Loucy (cell line): ENCODE measurements around the gene GBGT1.

Source experiments
- H2AFZ ChIP-seq: fragments of 200-600 bp; sonication (generic); 2 replicates; pipeline ENCODE4 v1.6.0; 2016; ENCODE audit warnings: antibody characterized with exemption, mild to moderate bottlenecking, low read length, moderate library complexity
- H3F3A ChIP-seq: fragments of 200-600 bp; 2 replicates; pipeline ENCODE4 v1.6.0; 2016; ENCODE audit warnings: antibody characterized with exemption, low read depth, mild to moderate bottlenecking
- H3K27me3 ChIP-seq: fragments of 200-600 bp; sonication (generic); 2 replicates; pipeline ENCODE4 v1.6.1; 2014; ENCODE audit warnings: low read length, mild to moderate bottlenecking; ENCODE audit not compliant: insufficient read depth, poor library complexity, severe bottlenecking
- H3K36me3 ChIP-seq: fragments of 200-600 bp; sonication (generic); 2 replicates; pipeline ENCODE4 v1.6.1; 2016; ENCODE audit warnings: low read length; ENCODE audit not compliant: insufficient read depth
- H3K4me1 ChIP-seq: fragments of 200-600 bp; sonication (generic); 2 replicates; pipeline ENCODE4 v1.5.1; 2014; ENCODE audit warnings: low read length, mild to moderate bottlenecking; ENCODE audit not compliant: insufficient read depth, poor library complexity, severe bottlenecking
- H3K4me2 ChIP-seq: fragments of 200-600 bp; sonication (generic); 2 replicates; pipeline ENCODE4 v1.6.0; 2014; ENCODE audit warnings: antibody characterized with exemption, low read length, low read depth, mild to moderate bottlenecking; ENCODE audit not compliant: poor library complexity, severe bottlenecking
- H3K4me3 ChIP-seq: fragments of 200-600 bp; sonication (generic); 2 replicates; pipeline ENCODE4 v1.5.1; 2014; ENCODE audit warnings: low read length, mild to moderate bottlenecking, mixed read lengths; ENCODE audit not compliant: poor library complexity, severe bottlenecking
- H3K79me2 ChIP-seq: fragments of 200-600 bp; sonication (generic); 2 replicates; pipeline ENCODE4 v1.6.1; 2014; ENCODE audit warnings: low read length; ENCODE audit not compliant: insufficient read depth
- H3K9ac ChIP-seq: fragments of 200-600 bp; sonication (generic); 2 replicates; pipeline ENCODE4 v1.6.0; 2014; ENCODE audit warnings: mild to moderate bottlenecking, low read depth, low read length, moderate library complexity; ENCODE audit not compliant: poor library complexity, severe bottlenecking
- H3K9me2 ChIP-seq: fragments of 200-600 bp; sonication (generic); replicated peaks from 2 replicates; pipeline ENCODE4 v1.6.1; 2016; ENCODE audit warnings: low read depth, low read length, mixed read lengths
- H3K9me3 ChIP-seq: fragments of 200-600 bp; sonication (generic); 2 replicates; pipeline ENCODE4 v1.6.1; 2014; ENCODE audit warnings: mild to moderate bottlenecking, antibody characterized with exemption, low read length, low read depth; ENCODE audit not compliant: insufficient read depth
- H4K20me1 ChIP-seq: fragments of 200-600 bp; sonication (generic); 2 replicates; pipeline ENCODE4 v1.6.0; 2014; ENCODE audit warnings: antibody characterized with exemption, low read length, mild to moderate bottlenecking; ENCODE audit not compliant: insufficient read depth, poor library complexity, severe bottlenecking
- CTCF ChIP-seq: fragments of 200-600 bp; sonication (generic); conservative IDR thresholded peaks from 2 replicates; pipeline ENCODE4 v1.5.1; 2014; ENCODE audit warnings: mild to moderate bottlenecking, antibody characterized with exemption, low read length
- EZH2phosphoT487 ChIP-seq: fragments of 200-600 bp; IDR thresholded peaks from 2 replicates; pipeline ENCODE4 v1.6.1; 2018; ENCODE audit warnings: antibody characterized with exemption, mild to moderate bottlenecking, moderate library complexity, borderline replicate concordance

GBGT1 gene

GRCh38 chr9:133191989-133192388, 28.3 kb upstream of the GBGT1 start:
- H2AFZ ChIP-seq = no peak overlapping the region
- H3K36me3 ChIP-seq = no peaks in the 10 kb centered on the region
- H3K4me3 ChIP-seq = no peak overlapping the region
- no peaks in the 10 kb centered on the region for H3K79me2 ChIP-seq
- no peaks in the 10 kb centered on the region for H3K27me3 ChIP-seq
- H4K20me1 ChIP-seq = no peaks in the 10 kb centered on the region
- no peak overlapping the region for H3K9ac ChIP-seq
- no peaks in the 10 kb centered on the region for H3K9me3 ChIP-seq
- no peaks in the 10 kb centered on the region for H3K4me1 ChIP-seq
- TF ChIP-seq CTCF (no peak), EZH2phosphoT487 (no peak)
- no peaks in the 10 kb centered on the region for H3F3A ChIP-seq
- H3K9me2 ChIP-seq = no peaks in the 10 kb centered on the region
- H3K4me2 ChIP-seq = no peak overlapping the region

GRCh38 chr9:133189826-133190225, 26.1 kb upstream of the GBGT1 start:
- H3K79me2 ChIP-seq = no peaks in the 10 kb centered on the region
- H3K4me2 ChIP-seq = no peak overlapping the region
- H3K4me1 ChIP-seq = peaks cover 4% of the 10 kb centered on the region
- H3K9ac ChIP-seq = no peak overlapping the region
- TF ChIP-seq EZH2phosphoT487 = no peak
- TF ChIP-seq CTCF = no peak
- no peaks in the 10 kb centered on the region for H4K20me1 ChIP-seq
- no peak overlapping the region for H3K4me3 ChIP-seq
- H3K27me3 ChIP-seq = no peaks in the 10 kb centered on the region
- H3K9me2 ChIP-seq = no peaks in the 10 kb centered on the region
- H3K36me3 ChIP-seq = no peaks in the 10 kb centered on the region
- no peaks in the 10 kb centered on the region for H3F3A ChIP-seq
- no peak overlapping the region for H2AFZ ChIP-seq
- no peaks in the 10 kb centered on the region for H3K9me3 ChIP-seq

GRCh38 chr9:133188843-133189180, 25.1 kb upstream of the GBGT1 start:
- TF ChIP-seq CTCF = no peak
- Histone ChIP-seq H3K9me2 (no peaks in the 10 kb centered on the region), H3K4me2 (no peak overlapping the region), H3K9ac (no peak overlapping the region), H2AFZ (no peak overlapping the region), H3F3A (no peaks in the 10 kb centered on the region), H4K20me1 (no peaks in the 10 kb centered on the region), H3K36me3 (no peaks in the 10 kb centered on the region), H3K4me3 (no peak overlapping the region), H3K27me3 (no peaks in the 10 kb centered on the region), H3K9me3 (no peaks in the 10 kb centered on the region), H3K4me1 (peaks cover 4% of the 10 kb centered on the region), H3K79me2 (no peaks in the 10 kb centered on the region)
